ENCODE measurements around the gene SLC26A8.

DNA sequence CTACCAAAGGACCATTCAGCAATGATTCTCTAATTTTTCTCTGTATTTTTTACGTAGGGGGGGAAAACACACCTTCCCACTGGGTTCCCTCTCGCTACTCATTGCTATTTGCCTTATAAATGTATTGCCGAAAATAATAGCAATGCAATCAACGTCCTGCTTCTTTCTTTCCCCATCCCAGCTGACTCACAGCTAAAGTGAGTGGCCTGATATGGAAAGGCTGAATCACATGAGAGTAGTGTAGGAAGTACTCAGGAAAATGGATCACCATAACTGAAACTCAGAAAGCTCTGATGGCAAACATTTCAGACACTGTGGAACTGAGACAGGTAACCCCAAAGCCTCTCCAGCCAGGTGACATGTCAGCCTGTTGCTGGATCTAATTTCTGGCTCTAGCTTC lies 54.3 kb downstream of the SLC26A8 start:
- TF ChIP-seq POLR2A (IDR thresholded peaks at IDR 0.05) (no peak), CTCF (IDR thresholded peaks at IDR 0.05) (no peak)
